Liver (tissue), 9 donors: ENCODE measurements around the gene LARP7. TPM values are rescaled to one million over a fixed set of nuclear protein-coding genes. Genes with fewer than 3 reads are reported as not detected.

Experiments used
- DNase-seq: peaks from one replicate; pipeline ENCODE4 v3.0.0-alpha.2; 2017; ENCODE audit warnings: low spot score
- H3K27ac ChIP-seq, 2 donors: one replicate each; pipeline ENCODE4 v1.7.0; 2013; ENCODE audit warnings: inconsistent platforms in 2 of 2, low read length in 2 of 2, control low read depth in 1 of 2, low read depth in 1 of 2, mild to moderate bottlenecking in 1 of 2
- H3K27me3 ChIP-seq, 4 donors: one replicate each; pipeline versions ENCODE4 v1.6.1 to v1.7.0; 2013; ENCODE audit warnings: low read length in 3 of 4, inconsistent platforms in 1 of 4, mild to moderate bottlenecking in 1 of 4, moderate library complexity in 1 of 4; ENCODE audit not compliant: control insufficient read depth in 4 of 4, insufficient read depth in 4 of 4
- H3K36me3 ChIP-seq, 4 donors: one replicate each; pipeline versions ENCODE4 v1.6.1 to v1.7.0; 2013; ENCODE audit warnings: low read length in 3 of 4, mild to moderate bottlenecking in 3 of 4, low read depth in 1 of 4, moderate library complexity in 1 of 4; ENCODE audit not compliant: control insufficient read depth in 4 of 4, insufficient read depth in 3 of 4
- H3K4me1 ChIP-seq, 4 donors: one replicate each; pipeline versions ENCODE4 v1.6.1 to v1.7.0; 2013; ENCODE audit warnings: low read length in 3 of 4, mild to moderate bottlenecking in 3 of 4, moderate library complexity in 1 of 4; ENCODE audit not compliant: control insufficient read depth in 4 of 4, insufficient read depth in 4 of 4
- H3K4me3 ChIP-seq, 3 donors: one replicate each; pipeline versions ENCODE4 v1.6.1 to v1.7.0; 2013; ENCODE audit warnings: low read length in 3 of 3, control low read depth in 1 of 3, low read depth in 1 of 3, mild to moderate bottlenecking in 1 of 3
- H3K9ac ChIP-seq, 2 donors: one replicate each; pipeline ENCODE4 v1.7.0; 2013; ENCODE audit warnings: low read length in 2 of 2, mild to moderate bottlenecking in 2 of 2, moderate library complexity in 2 of 2, control low read depth in 1 of 2, low read depth in 1 of 2
- H3K9me3 ChIP-seq, 4 donors: one replicate each; pipeline versions ENCODE4 v1.6.1 to v1.7.0; 2013; ENCODE audit warnings: low read length in 3 of 4; ENCODE audit not compliant: control insufficient read depth in 4 of 4
- EGR1 ChIP-seq, 2 donors: IDR thresholded peaks; 2 replicates each; pipeline ENCODE4 v1.6.1; 2016 to 2018; ENCODE audit warnings: antibody characterized with exemption in 2 of 2, low read depth in 2 of 2
- FOXA2 ChIP-seq: IDR thresholded peaks from 2 replicates; pipeline ENCODE4 v1.6.1; 2016; ENCODE audit warnings: antibody characterized with exemption
- GABPA ChIP-seq, 2 donors: IDR thresholded peaks in 1 of 2; conservative IDR thresholded peaks in 1 of 2; 2 replicates each; pipeline ENCODE4 v1.6.1; 2016; ENCODE audit warnings: antibody characterized with exemption in 2 of 2, mild to moderate bottlenecking in 1 of 2, moderate library complexity in 1 of 2
- HNF4A ChIP-seq, 2 donors: conservative IDR thresholded peaks; 2 replicates each; pipeline ENCODE4 v1.6.1; 2016; ENCODE audit warnings: antibody characterized with exemption in 2 of 2, mild to moderate bottlenecking in 2 of 2
- JUND ChIP-seq, 2 donors: IDR thresholded peaks; 2 replicates each; pipeline ENCODE4 v1.6.1; 2016; ENCODE audit warnings: antibody characterized with exemption in 2 of 2
- NR2F2 ChIP-seq: IDR thresholded peaks from 2 replicates; pipeline ENCODE4 v1.6.1; 2016; ENCODE audit warnings: antibody characterized with exemption
- RAD21 ChIP-seq, 2 donors: IDR thresholded peaks; 2 replicates each; pipeline ENCODE4 v1.6.1; 2016; ENCODE audit warnings: antibody characterized with exemption in 2 of 2, mild to moderate bottlenecking in 2 of 2
- REST ChIP-seq: IDR thresholded peaks from 2 replicates; pipeline ENCODE4 v1.6.1; 2016; ENCODE audit warnings: antibody characterized with exemption, mild to moderate bottlenecking
- RXRA ChIP-seq, 2 donors: IDR thresholded peaks; 2 replicates each; pipeline ENCODE4 v1.6.1; 2017 to 2018; ENCODE audit warnings: antibody characterized with exemption in 2 of 2, mild to moderate bottlenecking in 1 of 2
- SP1 ChIP-seq: IDR thresholded peaks from 2 replicates; pipeline ENCODE4 v1.6.1; 2018; ENCODE audit warnings: antibody characterized with exemption, mild to moderate bottlenecking
- TAF1 ChIP-seq: conservative IDR thresholded peaks from 2 replicates; pipeline ENCODE4 v1.6.1; 2016; ENCODE audit warnings: antibody characterized with exemption, mild to moderate bottlenecking
- ZBTB33 ChIP-seq: IDR thresholded peaks from 2 replicates; pipeline ENCODE4 v1.6.1; 2016; ENCODE audit warnings: antibody characterized with exemption
- WGBS: extraction: QIAGEN DNeasy Blood & Tissue Kit; methylation state at CpG from one replicate; pipeline ENCODE4 v1.1.7; 2013; 5-methylcytosine and 5-hydroxymethylcytosine counted together
- polyA plus RNA-seq, 2 donors: library from polyadenylated mRNA; stranded (reverse) in 1 of 2; unstranded in 1 of 2; fragments of 200-250 nt in 1 of 2; fragments of >200 nt in 1 of 2; fragmentation: Nextera tagmentation in 1 of 2; extraction: Ambion mirVana in 1 of 2; gene quantifications; one replicate each; pipeline versions ENCODE4 v1.2.1 to v1.2.3, GENCODE V29; 2013 to 2015
- total RNA-seq, 2 donors: library from RNA; depleted of rRNA; stranded (reverse); fragments of >200 nt; gene quantifications; one replicate each; pipeline ENCODE4 v1.2.3, GENCODE V29; 2014
- TF ChIP-seq, protein P1 (sequence below): fragments of 150-350 bp; IDR thresholded peaks from 2 replicates; pipeline ENCODE4 v1.5.1; 2017; ENCODE audit warnings: improper control_type of control experiment, low read depth, low read length; ENCODE audit not compliant: missing input control
- TF ChIP-seq, protein P2 (sequence below): IDR thresholded peaks from 2 replicates; pipeline ENCODE4 v1.6.1; 2016; ENCODE audit warnings: antibody characterized with exemption
- donor health status: healthy.
- donor health status: healthy.
- donor health status: healthy.
- donor health status: healthy.
- donor health status: healthy.

LARP7 gene
- total and polyA plus RNA-seq, 4 donors, result 12.2 to 43.2 (median 18.3) TPM

DNA sequence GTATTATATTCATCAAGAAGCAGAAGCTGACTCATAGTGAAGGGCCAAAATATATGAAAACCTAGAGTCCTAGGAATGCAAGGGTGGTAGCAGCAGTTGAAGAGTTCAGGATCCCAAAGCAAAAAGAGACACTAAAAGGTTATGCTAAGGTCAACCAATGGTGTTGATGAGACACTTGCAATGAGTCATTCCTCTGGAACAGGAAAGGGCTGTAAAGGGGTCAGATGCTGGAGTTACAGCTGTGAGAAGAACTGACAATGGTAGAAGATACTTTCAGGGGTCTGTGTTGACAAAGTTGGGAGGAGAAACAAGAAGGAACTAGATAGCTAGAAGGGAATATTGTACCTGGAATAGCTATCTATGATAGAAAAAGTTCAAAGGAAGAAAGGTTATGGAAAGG, 47.7 kb upstream of the LARP7 start:
- Histone ChIP-seq H3K36me3 (no peaks in the 10 kb centered on the region), H3K27ac (no peak overlapping the region), H3K4me3 (no peak overlapping the region), H3K27me3 (no peaks in the 10 kb centered on the region), H3K9me3 (peaks cover 0 to 2% (median 0%) of the 10 kb centered on the region in 4 donors), H3K4me1 (no peaks in the 10 kb centered on the region), H3K9ac (no peak overlapping the region)
- TF ChIP-seq RAD21 (IDR thresholded peaks at IDR 0.05), result no peak
- DNase-seq, result no peak

DNA sequence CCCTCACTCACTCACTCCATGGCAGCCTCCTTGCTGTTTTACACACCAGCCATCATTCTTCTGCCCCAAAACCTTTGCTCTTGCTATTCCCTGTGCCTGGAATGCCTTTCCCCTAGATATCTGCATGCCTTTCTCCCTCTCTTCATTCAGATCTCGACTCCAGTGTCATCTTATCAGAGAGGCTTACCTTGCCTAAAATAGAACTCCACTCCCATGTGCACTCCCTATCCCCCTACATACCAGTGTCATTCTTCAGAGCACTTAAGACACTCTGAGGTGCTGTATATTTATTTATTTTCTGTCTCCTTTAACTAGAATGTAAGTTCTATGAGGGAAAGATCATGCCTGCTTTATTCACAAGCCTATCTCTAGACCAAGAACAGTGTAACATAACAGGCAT, 45.4 kb upstream of the LARP7 start:
- Histone ChIP-seq H3K9me3 (peaks cover 0 to 2% (median 0%) of the 10 kb centered on the region in 4 donors), H3K9ac (no peak overlapping the region), H3K36me3 (no peaks in the 10 kb centered on the region), H3K27me3 (no peaks in the 10 kb centered on the region), H3K4me3 (no peak overlapping the region), H3K4me1 (no peaks in the 10 kb centered on the region), H3K27ac (no peak overlapping the region)
- no peak for DNase-seq
- 63% methylated on average over 1 of the region's 1 CpG for WGBS
- no peak for TF ChIP-seq HNF4A (conservative IDR thresholded peaks at IDR 0.05)
- no peak for TF ChIP-seq TAF1
- TF ChIP-seq, protein P1, sequence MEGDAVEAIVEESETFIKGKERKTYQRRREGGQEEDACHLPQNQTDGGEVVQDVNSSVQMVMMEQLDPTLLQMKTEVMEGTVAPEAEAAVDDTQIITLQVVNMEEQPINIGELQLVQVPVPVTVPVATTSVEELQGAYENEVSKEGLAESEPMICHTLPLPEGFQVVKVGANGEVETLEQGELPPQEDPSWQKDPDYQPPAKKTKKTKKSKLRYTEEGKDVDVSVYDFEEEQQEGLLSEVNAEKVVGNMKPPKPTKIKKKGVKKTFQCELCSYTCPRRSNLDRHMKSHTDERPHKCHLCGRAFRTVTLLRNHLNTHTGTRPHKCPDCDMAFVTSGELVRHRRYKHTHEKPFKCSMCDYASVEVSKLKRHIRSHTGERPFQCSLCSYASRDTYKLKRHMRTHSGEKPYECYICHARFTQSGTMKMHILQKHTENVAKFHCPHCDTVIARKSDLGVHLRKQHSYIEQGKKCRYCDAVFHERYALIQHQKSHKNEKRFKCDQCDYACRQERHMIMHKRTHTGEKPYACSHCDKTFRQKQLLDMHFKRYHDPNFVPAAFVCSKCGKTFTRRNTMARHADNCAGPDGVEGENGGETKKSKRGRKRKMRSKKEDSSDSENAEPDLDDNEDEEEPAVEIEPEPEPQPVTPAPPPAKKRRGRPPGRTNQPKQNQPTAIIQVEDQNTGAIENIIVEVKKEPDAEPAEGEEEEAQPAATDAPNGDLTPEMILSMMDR, result no peak
- TF ChIP-seq GABPA (IDR thresholded peaks at IDR 0.05 in 1 of 2, conservative IDR thresholded peaks at IDR 0.05 in 1 of 2), result no peak
- no peak for TF ChIP-seq EGR1 (IDR thresholded peaks at IDR 0.05; ENCODE audit: low read depth in 2 of 2)
- TF ChIP-seq ZBTB33, result no peak
- no peak for TF ChIP-seq FOXA2
- no peak for TF ChIP-seq SP1
- no peak for TF ChIP-seq REST
- TF ChIP-seq NR2F2, result no peak
- TF ChIP-seq JUND (IDR thresholded peaks at IDR 0.05), result no peak
- TF ChIP-seq RXRA (IDR thresholded peaks at IDR 0.05), result no peak
- TF ChIP-seq, protein P2, sequence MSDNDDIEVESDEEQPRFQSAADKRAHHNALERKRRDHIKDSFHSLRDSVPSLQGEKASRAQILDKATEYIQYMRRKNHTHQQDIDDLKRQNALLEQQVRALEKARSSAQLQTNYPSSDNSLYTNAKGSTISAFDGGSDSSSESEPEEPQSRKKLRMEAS, result no peak
